DOHH2 (cell line): ENCODE measurements around the gene PHLDB2.

ENCODE experiments used
- EZH2phosphoT487 ChIP-seq: fragments of 200-600 bp; sonication (generic); IDR thresholded peaks from 2 replicates; pipeline ENCODE4 v1.6.1; 2017; ENCODE audit warnings: borderline replicate concordance, mild to moderate bottlenecking, antibody characterized with exemption, low read length, moderate library complexity, mixed read lengths
- TF ChIP-seq, protein P1 (sequence below): fragments of 200-600 bp; sonication (generic); IDR thresholded peaks from one replicate; pipeline ENCODE4 v1.5.1; 2014; ENCODE audit warnings: antibody characterized with exemption, mild to moderate bottlenecking, low read depth, low read length; ENCODE audit not compliant: poor library complexity, severe bottlenecking

DNA sequence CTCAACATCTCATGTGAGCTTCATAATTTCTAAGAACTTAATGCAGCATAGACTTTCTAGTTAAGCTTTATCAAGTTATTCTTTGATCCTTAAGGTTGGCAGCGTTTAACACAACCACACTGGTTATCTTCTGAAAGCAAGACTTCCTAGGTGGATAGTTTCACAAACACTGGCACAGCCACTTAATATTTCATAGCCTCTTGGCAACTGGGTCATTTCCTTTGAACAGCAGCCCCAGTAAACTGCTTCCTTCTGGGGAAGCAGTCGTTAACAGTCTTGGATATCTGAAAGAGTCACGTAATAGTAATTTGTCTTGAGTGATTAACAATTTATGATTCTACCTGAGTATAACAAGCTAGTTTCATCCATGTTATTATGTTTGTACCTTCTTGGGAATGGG lies 73.9 kb downstream of the PHLDB2 start:
- TF ChIP-seq, protein P1, sequence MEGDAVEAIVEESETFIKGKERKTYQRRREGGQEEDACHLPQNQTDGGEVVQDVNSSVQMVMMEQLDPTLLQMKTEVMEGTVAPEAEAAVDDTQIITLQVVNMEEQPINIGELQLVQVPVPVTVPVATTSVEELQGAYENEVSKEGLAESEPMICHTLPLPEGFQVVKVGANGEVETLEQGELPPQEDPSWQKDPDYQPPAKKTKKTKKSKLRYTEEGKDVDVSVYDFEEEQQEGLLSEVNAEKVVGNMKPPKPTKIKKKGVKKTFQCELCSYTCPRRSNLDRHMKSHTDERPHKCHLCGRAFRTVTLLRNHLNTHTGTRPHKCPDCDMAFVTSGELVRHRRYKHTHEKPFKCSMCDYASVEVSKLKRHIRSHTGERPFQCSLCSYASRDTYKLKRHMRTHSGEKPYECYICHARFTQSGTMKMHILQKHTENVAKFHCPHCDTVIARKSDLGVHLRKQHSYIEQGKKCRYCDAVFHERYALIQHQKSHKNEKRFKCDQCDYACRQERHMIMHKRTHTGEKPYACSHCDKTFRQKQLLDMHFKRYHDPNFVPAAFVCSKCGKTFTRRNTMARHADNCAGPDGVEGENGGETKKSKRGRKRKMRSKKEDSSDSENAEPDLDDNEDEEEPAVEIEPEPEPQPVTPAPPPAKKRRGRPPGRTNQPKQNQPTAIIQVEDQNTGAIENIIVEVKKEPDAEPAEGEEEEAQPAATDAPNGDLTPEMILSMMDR: no peak
- no peak for TF ChIP-seq EZH2phosphoT487
